GM21390 (cell line): Measurements from ENCODE around the gene LARP6.
"Not testable (repeated sequence)": the region's sequence is repeated elsewhere in the genome, so short reads cannot be mapped to it uniquely, and the experiment has no call there.

Source experiments
- ATAC-seq: cut with Tn5 transposase; IDR thresholded peaks from one replicate; pipeline ENCODE4 v1.9.1; 2021; ENCODE audit not compliant: unreplicated experiment

Gene LARP6

DNA sequence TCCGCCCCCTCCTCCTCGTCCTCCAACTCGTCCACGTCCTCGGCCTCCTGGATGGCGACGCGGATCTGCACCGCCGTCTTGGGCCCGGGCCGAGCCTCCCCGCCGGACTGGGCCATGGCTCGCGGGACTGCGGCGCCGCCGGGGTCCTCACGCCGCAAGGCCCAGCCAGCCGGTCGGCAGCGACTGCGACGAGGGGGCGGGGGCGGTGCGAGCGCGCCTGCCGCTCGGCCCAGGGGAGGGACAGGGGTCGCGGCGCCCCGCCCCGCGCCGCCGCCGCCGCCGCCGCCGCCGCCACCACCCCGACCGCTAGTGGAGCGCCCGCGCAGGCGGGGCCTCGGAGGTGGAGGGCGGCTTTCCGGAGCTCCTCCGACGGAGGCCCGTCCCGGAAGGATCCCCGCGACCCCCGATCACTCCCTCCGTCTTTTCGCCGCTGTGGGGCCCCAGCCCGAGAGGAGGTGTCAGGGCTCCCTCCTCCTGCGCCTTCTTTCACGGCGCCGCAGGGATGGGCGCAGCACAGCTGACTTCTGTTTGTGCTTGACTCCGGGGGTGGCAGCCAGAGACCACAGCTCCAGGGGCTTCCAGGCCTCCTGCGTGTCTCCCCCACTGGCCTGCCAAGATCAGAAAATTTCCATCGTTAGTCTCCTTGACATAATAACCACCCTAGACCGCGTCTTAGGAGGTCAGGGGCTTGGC is at the start of gene LARP6:
Gene LARP6, minus strand, starts transcription at position 185 of the 693 bp plus-strand sequence. Its CDS starts 69 bp downstream, at position 116.
- no peak for ATAC-seq

DNA sequence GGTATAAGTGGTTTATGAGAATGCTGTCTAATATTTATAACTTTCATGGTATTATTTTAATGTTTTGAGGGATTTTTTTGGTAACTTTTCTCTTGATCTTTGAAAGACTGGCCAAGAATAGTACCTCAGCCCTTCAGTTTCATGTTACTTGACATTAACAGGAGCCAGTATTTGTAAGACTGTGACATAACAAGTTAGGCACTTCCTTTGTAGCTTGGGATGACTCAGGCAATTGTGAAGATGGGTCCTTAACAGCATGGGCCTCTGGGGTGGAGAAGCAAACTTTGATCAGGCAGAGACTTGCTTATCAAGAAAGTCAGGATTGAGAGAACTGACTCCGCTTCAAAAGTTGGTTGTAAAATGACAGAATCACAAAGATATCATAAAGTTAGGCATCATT is 48.1 kb upstream of the LARP6 start:
- no peak for ATAC-seq

DNA sequence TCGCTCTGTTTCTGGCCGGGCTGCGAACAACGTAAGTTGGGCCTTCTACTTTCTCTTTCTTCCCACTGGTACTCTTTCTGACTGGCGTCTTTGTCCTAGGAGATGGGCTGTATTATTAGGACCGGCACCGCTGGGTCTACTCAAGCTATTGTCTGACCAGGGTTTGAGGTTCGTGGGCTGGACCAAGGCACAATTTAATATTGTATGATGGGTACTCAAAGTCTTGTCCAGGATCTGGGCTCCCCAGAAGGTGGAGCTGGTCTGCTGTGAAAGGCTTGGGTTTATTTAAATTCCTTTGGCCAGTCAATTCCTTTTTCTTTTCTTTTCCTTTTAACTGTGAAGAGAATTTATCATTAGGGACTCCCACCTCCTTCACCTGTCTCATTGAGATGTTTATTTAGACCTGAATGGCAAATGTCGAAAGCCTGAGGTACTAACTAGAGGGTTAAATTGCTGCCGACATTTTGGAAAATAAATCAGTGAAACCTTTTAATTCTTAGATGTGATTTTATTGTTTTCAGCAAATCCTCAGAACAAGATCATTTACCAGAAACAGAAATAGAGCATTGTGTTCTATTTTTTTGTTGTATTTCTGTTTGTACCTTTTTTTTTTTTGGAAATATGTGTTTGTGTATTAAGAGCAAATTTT is 39.1 kb upstream of the LARP6 start:
- peak; percentile 20 for ATAC-seq

DNA sequence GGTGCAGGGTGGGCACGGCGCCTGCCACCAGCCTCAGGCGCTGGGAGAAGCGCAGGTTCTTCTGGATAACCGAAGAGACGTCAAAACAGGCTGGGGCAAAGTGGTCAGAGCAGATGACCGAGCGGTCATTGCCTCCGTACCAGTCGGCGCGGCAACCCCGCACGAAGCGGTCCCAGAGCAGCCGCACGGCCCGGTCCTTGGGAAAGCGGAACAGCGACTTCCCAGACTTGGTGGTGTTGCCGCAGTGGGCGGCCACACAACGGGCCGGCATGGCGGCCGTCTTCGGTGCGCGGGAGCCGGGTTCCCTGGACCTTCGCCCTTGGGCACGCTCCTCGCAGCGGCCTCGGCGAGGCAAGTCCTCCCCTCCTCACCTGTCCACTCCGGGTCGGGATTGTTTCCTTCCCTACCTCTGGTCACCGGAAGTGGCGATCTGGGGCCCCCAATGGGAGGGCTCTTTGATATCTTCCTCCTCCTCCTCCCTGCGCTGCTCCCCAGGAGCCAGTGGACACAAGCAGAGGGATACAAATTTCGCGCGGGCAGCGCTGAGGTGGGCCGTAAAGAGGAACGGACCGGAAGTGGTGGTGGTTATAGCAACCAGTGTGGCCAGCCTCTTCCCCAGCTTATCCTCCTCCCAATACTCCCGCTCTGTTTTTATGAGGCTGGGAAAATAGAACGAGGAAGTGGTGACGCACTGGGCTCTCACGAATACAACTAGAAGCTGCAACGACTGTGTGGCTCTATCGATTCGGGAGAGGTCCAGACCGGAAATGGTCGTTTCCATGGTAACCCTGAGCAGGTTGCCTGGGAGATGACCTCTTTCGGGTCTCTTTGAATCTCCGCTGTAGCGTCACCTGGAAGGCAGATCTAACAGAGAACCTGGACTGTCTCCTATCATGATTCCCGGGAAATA is 38.3 kb upstream of the LARP6 start, which contains the start of the genes LRRC49 and THAP10:
Gene LRRC49, plus strand, starts transcription at position 825 of the 910 bp plus-strand sequence. Its CDS starts 69 bp downstream, at position 894.
Gene THAP10, minus strand, starts transcription at position 432 of the 910 bp plus-strand sequence. Its CDS starts 161 bp downstream, at position 271.
- ATAC-seq = peak; percentile 86

DNA sequence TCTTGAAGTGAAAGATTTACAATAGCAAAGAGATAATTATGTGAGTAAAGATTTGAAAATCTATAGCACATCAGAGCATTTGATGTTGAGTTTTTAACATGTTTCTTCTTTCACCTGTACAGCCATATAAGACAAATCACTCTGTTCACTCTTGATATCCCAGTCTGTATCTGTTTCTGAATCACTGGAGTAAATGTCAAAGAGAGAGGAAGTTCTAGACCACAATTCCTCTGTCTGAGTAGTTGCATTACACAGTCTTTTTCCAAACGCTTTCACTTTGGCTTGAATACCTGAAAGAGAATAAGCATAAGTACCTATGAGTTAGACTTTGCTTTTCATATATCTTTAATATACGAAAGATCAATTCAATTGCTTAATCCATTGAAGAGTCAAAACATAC is 28.4 kb upstream of the LARP6 start:
- ATAC-seq = no peak

DNA sequence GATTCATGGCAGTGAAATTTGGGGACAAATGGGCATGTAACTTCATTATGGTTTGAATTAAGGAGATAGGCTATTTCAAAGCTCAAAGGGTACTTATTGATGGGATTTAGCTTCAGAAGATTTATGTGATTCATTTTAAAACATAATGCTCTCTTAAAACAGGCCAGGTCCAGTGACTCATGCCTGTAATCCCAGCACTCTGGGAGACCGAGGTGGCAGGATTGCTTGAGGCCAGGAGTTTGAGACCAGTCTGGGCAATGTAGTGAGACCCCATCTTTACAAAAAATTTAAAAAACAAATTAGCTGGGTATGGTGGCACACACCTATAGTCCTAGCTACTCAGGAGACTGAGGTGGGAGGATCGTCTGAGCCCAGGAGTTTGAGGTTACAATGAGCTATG is 26.8 kb upstream of the LARP6 start:
- no peak for ATAC-seq

DNA sequence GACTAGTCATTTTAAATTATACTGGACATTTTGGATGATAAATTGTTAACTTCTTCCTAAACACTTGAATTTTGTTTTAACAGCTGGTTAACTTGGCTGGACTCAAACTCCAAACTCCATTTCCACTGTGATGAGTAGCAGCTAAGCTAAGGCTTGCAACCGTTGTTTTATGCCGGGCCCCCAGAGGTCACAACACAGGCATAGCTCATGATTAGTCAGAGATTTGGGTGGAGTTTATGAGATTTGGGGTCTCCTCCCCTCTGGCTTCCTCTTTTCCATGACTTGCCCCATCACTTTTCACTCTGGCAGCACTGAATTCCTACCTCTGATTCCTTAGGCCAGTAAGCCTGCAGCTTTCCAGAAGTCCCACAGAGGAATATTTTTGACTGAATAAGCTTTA is 25.4 kb upstream of the LARP6 start:
- no peak for ATAC-seq

DNA sequence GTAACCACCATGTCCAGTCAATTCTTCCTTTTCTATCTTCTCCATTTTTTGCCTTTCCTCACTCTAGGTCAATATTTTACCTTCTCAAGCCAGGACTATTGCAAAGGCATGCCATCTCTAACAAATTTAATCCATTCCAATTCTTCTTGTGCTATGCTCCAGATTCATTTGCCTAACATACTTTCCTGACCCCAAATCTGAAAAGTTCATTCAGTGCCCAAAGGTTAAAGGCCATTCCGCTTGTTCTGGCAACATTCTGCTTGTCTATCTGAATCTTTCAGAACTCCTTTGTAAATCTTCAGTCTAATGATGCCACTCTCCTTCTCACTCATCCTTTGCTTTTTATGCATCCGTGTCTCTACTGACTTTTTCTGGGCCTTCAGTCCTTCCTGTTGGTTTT is 22.7 kb upstream of the LARP6 start:
- ATAC-seq = no peak

DNA sequence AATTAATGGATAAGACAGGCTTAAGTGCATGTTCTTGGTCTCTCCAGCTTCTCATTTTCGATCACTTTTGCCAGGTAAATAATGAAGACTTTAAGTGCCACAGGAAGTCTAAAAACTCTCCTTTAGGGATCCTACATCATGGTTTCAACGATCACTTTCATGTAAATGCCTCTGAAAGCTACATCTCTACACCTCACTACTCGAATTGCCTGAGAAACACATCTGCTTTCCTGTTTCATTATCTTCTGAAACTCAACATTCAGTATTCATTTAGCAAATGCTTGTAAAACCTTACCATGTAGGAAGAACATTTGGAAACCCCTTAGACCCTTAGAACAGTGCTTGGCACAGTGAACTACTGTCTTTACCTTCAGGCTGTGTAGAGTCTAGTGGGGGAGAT is 22.1 kb upstream of the LARP6 start:
- no peak for ATAC-seq

DNA sequence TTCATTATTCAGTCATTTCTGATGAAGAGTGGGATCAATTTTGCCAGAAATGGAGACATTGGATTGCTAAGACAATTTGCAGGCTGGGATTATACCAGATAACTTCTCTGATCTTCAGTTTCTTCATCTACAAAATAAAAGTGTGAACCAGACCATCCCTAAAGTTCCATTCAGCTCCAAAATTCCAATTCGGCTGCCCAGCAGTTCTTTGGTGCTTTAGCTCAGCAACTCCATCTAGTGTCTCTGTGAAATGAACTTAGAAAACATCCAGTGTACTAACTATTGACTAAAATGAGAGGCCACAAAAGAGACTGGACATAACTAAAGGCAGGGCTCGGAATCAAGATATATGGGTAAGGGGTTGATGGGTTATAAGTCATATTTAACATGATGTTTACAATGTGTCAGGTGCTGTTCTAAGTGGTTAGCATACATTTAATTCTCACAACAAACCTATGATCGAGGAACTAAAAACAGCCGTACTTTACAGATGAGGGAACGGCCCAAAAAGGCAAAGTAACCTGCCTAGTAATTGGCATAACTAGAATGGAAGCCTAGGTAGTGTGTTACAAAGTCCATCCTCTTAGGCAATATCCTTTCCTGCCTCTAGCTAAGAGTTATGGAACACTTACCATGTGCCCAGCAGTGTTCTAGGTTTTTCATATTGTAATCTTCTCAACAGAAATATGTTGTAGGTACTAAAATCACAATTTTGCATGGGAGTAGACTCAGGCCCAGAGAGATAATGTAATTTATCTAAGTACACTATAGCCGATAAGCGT is 21.2 kb upstream of the LARP6 start:
- ATAC-seq = no peak

DNA sequence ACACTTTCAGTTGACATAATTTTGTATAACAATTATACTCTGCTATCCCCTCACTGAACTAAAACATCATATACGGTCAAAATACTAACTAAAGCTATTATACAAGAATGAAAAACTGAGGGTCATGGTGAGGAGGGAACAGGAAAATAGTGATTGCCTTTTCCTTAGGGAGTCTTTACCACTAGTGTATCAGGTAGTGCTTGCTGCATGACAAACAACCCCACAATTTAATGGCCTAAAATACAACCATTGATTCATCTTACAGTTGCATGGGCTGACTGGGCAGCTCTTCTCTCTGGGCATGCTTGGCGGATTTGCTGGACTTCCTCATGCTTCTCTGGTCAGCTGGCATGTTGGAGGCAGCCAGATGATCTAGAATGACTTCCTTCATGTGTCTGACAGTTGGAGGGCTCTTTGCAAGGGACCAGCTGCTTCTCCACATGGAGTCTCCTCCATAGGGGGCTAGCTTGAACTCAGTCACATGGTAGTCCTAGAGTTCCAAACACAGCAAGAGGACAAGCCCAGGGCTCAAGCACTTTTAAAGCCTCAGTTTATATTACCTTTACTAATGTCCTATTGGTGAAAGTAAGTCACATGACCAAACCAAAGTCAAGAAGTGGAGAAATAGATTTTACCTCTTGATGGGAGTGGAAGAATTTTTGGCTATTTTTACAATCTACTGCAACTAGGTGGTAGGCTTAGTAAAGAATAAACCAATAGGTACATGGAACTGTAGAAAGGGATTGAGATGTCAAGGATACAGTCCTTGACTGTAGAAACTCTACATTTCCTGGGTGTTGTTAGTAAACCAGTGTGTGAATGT is 19.5 kb upstream of the LARP6 start:
- no peak for ATAC-seq

DNA sequence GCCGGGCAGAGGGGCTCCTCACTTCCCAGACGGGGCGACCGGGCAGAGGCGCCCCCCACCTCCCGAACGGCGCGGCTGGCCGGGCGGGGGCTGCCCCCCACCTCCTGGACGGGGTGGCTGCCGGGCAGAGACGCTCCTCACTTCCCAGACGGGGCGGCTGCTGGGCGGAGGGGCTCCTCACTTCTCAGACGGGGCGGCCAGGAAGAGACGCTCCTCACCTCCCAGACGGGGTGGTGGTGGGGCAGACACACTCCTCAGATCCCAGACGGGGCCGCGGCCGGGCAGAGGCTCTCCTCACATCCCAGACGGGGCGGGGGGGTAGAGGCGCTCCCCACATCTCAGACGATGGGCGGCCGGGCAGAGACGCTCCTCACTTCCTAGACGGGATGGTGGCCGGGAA is 17.5 kb upstream of the LARP6 start:
- not testable (repeated sequence) for ATAC-seq

DNA sequence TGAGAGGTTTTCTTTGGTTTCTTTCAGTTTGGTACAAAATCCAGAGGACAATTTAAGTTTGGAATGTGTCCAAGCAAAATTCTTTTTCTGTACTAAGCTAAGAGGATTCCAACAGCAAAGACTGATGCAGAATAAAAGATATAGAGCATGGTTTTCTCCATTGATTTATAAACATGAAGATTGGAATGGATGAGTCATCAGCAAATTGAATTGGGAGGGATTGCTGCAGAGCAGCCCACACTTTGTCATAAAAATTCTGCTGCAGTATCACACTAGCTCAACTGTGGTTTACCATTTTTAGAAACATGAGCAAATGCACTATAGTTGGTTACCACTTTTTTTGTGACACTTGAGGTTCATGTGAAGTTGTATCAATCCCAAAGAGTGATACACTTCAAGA is 16.1 kb upstream of the LARP6 start:
- ATAC-seq = no peak

DNA sequence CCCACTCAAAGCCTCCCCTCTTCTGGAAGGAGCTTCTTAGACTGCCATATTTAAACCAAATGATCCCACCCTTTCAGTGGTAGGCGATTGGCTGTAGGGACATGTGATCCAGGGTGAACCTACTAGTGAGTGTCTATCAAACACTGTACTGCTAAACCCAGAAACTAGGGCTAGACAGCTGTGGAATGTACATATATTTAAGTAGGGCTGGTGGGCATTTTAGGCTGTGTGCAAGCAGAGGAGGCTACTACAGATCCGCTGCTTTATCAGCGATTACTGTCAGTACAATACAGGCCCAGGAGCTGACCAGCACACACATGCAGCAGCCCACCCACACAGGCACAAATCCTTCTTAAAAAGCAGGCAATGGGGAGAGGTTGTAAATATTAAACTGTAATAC is 15.4 kb upstream of the LARP6 start:
- ATAC-seq = no peak

DNA sequence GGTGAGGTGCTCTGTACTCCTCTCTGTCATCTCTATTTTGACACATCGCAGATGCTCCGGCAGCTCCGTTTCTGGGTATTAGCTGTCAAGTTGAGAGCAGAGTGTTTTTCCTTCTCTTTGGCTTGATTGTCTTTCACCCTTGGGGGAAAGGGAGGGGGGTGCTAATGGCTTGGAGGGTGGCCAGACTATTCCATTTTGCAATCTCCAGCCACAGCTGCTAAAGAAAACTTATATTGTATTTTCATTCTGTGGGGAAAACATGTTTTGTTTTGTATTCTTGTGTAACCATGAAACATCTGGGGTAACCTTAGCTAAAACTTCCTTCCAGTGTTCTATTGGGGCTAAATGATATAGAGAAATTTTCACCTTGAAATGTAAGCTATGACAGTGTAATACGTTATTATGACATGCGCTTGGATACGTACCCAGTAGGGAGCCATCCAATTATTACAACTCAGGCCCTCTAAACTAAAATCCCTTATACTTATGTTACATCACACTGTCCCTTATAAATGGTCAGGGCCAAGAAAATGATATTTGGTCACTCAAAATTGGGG is 14.0 kb upstream of the LARP6 start:
- ATAC-seq = no peak

DNA sequence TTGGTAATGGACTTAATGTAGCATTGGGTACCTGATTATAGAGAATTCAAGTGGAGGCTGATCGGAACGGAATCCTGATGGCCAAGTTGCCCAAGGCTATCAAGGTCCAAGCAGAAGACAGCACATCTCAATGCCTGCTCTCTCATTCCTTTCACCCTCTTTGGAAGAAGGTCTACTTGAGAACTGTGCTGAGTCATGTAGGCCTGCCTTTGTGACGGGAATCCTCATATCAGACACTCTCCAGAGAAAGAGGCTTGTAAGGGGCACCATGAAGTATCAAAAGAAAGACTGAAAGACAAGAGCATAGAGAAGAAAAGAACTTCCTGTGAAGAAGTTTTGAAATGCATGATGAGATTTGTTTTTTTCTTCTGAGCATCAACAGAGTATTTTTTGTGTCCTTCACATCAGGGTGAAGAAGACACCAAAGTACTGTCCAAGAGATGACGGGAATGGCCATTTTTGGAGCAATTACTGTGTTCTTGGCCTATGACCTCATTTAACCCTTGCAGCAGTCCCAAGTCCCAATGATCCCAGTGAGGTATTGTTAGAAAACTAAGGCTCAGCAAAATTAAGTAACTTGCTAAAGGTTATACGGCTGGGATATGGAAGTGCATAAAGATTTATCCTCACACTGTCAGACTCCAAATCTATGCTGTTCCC is 13.2 kb upstream of the LARP6 start:
- no peak for ATAC-seq

DNA sequence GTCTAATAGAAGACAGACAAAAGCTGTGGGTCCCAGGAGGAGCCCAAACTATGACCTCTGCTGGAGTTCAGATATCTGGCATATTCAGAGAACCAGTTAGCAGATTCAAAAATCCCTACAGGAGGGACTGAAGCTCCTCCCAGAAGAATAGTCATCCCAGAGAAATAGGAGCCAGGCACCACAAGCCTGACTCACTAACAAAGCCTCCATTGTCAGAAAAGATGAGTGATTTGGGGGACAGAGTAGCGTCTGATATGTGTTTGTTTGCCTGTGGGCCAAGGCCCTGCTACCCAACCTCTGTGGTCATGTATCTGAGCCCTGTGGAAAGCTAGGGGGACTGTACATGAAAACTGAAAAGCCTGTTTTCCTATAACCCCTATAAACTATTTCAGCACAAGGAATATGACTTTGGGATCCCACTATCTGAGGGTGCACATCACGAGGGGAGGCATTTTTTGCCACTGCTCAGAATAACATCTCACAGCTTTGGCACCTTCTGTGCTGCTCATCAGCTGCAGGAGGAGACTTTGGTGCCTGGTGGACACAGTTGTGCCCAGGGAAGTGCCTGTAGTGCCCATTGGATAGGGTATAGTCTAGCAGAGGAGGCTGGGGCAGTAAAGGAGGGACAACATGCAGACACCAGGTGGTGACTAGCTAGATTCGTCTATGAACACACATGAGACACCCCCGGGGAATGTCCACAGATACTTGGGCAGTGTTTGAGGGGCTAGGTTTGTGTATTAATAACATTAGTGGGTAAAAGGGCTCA is 9.7 kb upstream of the LARP6 start:
- no peak for ATAC-seq

DNA sequence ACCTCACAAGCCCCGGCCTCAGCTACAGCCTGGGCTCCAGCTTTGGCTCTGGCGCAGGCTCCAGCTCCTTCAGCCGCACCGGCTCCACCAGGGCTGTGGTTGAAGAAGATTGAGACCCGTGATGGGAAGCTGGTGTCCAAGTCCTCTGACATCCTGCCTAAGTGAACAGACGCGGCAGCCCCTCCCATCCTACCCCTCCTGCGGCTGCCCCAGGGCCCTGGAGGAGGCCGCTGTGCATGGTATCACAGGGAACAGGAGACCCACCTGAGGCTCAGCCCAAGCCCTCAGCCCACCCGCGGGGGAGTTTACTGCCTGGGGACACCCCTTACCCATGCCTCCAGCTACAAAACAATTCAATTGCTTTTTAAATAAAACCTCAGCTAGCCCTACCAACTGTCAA is 6.0 kb upstream of the LARP6 start:
- ATAC-seq = no peak
